HCT116 (cell line): ENCODE results near the gene CCND1. TPM values are rescaled to one million over a fixed set of nuclear protein-coding genes. Genes with fewer than 3 reads are reported as not detected.

ENCODE experiments used
- ATAC-seq: fragments of 200-7000 bp; cut with Tn5 transposase; 2 replicates; pipeline ENCODE4 v1.9.1; 2020; ENCODE audit warnings: mild to moderate bottlenecking, moderate library complexity
- BruUV-seq: library from RNA; stranded (reverse); fragments of 400-500 nt; replicated peaks from 2 replicates; lab custom pipeline; 2021; lab: Mats Ljungman, UMichigan
- CTCF ChIA-PET: fragments of 300-600 bp; sonication (Branson Sonifier 250); formaldehyde crosslinking; loops from one replicate; lab custom pipeline; 2021; ENCODE audit warnings: antibody characterized with exemption; lab: Charles Lee
- POLR2A ChIA-PET: fragments of 300-600, 350-600 bp; sonication (Branson Sonifier 250); formaldehyde crosslinking; loops from one replicate; lab custom pipeline; 2021; ENCODE audit warnings: antibody characterized with exemption; lab: Charles Lee
- RAD21 ChIA-PET, 2 experiments: fragments of 300-600 bp; sonication (Branson Sonifier 250); formaldehyde crosslinking; loops; one replicate each; lab custom pipeline; 2023; ENCODE audit warnings: low total read pairs in 2 of 2; ENCODE audit not compliant: uncharacterized antibody in 2 of 2, unreplicated experiment in 2 of 2, low non-redundant PET in 1 of 2; lab: Charles Lee
- DNase-seq: peaks from one replicate; pipeline ENCODE4 v3.0.0-alpha.2; 2010; ENCODE audit warnings: low read depth, low spot score
- H2AFZ ChIP-seq: fragments of 200-600 bp; shearing (Covaris generic), sonication (generic); 2 replicates; pipeline ENCODE4 v1.6.1; 2017; ENCODE audit warnings: low read depth, mixed run types, mixed read lengths, antibody characterized with exemption, low read length; ENCODE audit not compliant: poor library complexity, severe bottlenecking
- H3K27ac ChIP-seq: 2 replicates; pipeline ENCODE4 v1.5.1; 2012; ENCODE audit warnings: low read depth, low read length
- H3K27me3 ChIP-seq: fragments of 200-600 bp; sonication (generic); 2 replicates; pipeline ENCODE4 v1.6.1; 2016; ENCODE audit warnings: mixed run types, low read length, mixed read lengths; ENCODE audit not compliant: insufficient read depth
- H3K36me3 ChIP-seq, 2 experiments: fragments of 200-500 bp in 1 of 2; fragments of 200-600 bp in 1 of 2; sonication (Bioruptor generic) in 1 of 2; sonication (generic) in 1 of 2; 2 replicates each; pipeline versions ENCODE4 v1.5.1 to v1.6.1; 2014 to 2016; ENCODE audit warnings: low read length in 2 of 2, inconsistent platforms in 1 of 2, mixed read lengths in 1 of 2, mixed run types in 1 of 2; ENCODE audit not compliant: insufficient read depth in 2 of 2, control insufficient read depth in 1 of 2
- H3K4me1 ChIP-seq, 2 experiments: fragments of 200-600 bp in 1 of 2; sonication (generic) in 1 of 2; 2 replicates each; pipeline versions ENCODE4 v1.5.1 to v1.6.1; 2012 to 2017; ENCODE audit warnings: low read length in 2 of 2, inconsistent platforms in 1 of 2, mild to moderate bottlenecking in 1 of 2, mixed read lengths in 1 of 2, mixed run types in 1 of 2, moderate library complexity in 1 of 2; ENCODE audit not compliant: insufficient read depth in 2 of 2, control insufficient read depth in 1 of 2
- H3K4me2 ChIP-seq: fragments of 200-600 bp; sonication (generic); 2 replicates; pipeline ENCODE4 v1.6.1; 2017; ENCODE audit warnings: mixed run types, low read length, mixed read lengths
- H3K4me3 ChIP-seq, 2 experiments: fragments of 200-600 bp in 1 of 2; sonication (generic) in 1 of 2; replicated peaks in 1 of 2; 2 replicates each; pipeline ENCODE4 v1.5.1; 2011 to 2016; ENCODE audit warnings: low read length in 2 of 2, control low read depth in 1 of 2, low read depth in 1 of 2, mild to moderate bottlenecking in 1 of 2, mixed read lengths in 1 of 2, mixed run types in 1 of 2
- H3K79me2 ChIP-seq: fragments of 200-600 bp; sonication (generic); 2 replicates; pipeline ENCODE4 v1.6.1; 2017; ENCODE audit warnings: mild to moderate bottlenecking, mixed run types, low read length, moderate library complexity, mixed read lengths; ENCODE audit not compliant: insufficient read depth
- H3K9ac ChIP-seq: fragments of 200-600 bp; sonication (generic); 2 replicates; pipeline ENCODE4 v1.6.1; 2016; ENCODE audit warnings: low read length, mixed read lengths
- H3K9me2 ChIP-seq: fragments of 200-600 bp; sonication (generic), shearing (Covaris generic); 2 replicates; pipeline ENCODE4 v1.6.1; 2017; ENCODE audit warnings: mixed run types, mild to moderate bottlenecking, moderate library complexity; ENCODE audit not compliant: insufficient read depth
- H3K9me3 ChIP-seq, 2 experiments: fragments of 200-500 bp in 1 of 2; fragments of 200-600 bp in 1 of 2; sonication (Bioruptor generic) in 1 of 2; sonication (generic) in 1 of 2; 2 replicates each; pipeline ENCODE4 v1.6.1; 2014 to 2017; ENCODE audit warnings: low read length in 2 of 2, mixed read lengths in 2 of 2, inconsistent platforms in 1 of 2, low read depth in 1 of 2, mild to moderate bottlenecking in 1 of 2, mixed run types in 1 of 2, moderate library complexity in 1 of 2; ENCODE audit not compliant: control insufficient read depth in 1 of 2, insufficient read depth in 1 of 2
- H4K20me1 ChIP-seq: fragments of 200-600 bp; sonication (generic), shearing (Covaris generic); 2 replicates; pipeline ENCODE4 v1.6.1; 2017; ENCODE audit warnings: mixed run types, mild to moderate bottlenecking, moderate library complexity; ENCODE audit not compliant: insufficient read depth
- CBX3 ChIP-seq: IDR thresholded peaks from 2 replicates; pipeline ENCODE4 v1.6.1; 2012; ENCODE audit warnings: low read depth
- ELF1 ChIP-seq: IDR thresholded peaks from 2 replicates; pipeline ENCODE4 v1.6.1; 2012; ENCODE audit warnings: low read depth, borderline replicate concordance
- EZH2 ChIP-seq: fragments of 200-600 bp; sonication (generic); IDR thresholded peaks from 2 replicates; pipeline ENCODE4 v1.6.1; 2017; ENCODE audit warnings: antibody characterized with exemption, mixed run types
- EZH2phosphoT487 ChIP-seq: fragments of 200-600 bp; IDR thresholded peaks from 2 replicates; pipeline ENCODE4 v1.6.1; 2018; ENCODE audit warnings: antibody characterized with exemption, borderline replicate concordance
- FOSL1 ChIP-seq: IDR thresholded peaks from 2 replicates; pipeline ENCODE4 v1.6.1; 2012; ENCODE audit warnings: low read depth
- POLR2A ChIP-seq: IDR thresholded peaks from 2 replicates; pipeline ENCODE4 v1.7.0; 2011; ENCODE audit warnings: borderline replicate concordance; ENCODE audit not compliant: insufficient read depth, insufficient read length; ENCODE audit errors: extremely low read depth
- RAD21 ChIP-seq: IDR thresholded peaks from 2 replicates; pipeline ENCODE4 v1.6.1; 2012; ENCODE audit warnings: low read depth, mild to moderate bottlenecking
- SIN3A ChIP-seq: IDR thresholded peaks from 2 replicates; pipeline ENCODE4 v1.6.1; 2012; ENCODE audit warnings: low read depth
- SP1 ChIP-seq: IDR thresholded peaks from 2 replicates; pipeline ENCODE4 v1.6.1; 2012; ENCODE audit warnings: low read depth
- TCF7L2 ChIP-seq: IDR thresholded peaks from 2 replicates; pipeline ENCODE4 v1.7.0; 2011; ENCODE audit warnings: borderline replicate concordance, inconsistent platforms; ENCODE audit not compliant: insufficient read depth, insufficient read length; ENCODE audit errors: extremely low read depth
- YY1 ChIP-seq: IDR thresholded peaks from 2 replicates; pipeline ENCODE4 v1.6.1; 2011; ENCODE audit warnings: low read length, low read depth, moderate library complexity, mild to moderate bottlenecking; ENCODE audit not compliant: insufficient replicate concordance; ENCODE audit errors: extremely low read depth
- ZFX ChIP-seq: fragments of 450-650 bp; IDR thresholded peaks from 2 replicates; pipeline ENCODE4 v1.6.1; 2017
- ZNF274 ChIP-seq: fragments of 200-500 bp; sonication (Bioruptor generic); IDR thresholded peaks from 2 replicates; pipeline ENCODE4 v1.6.1; 2014; ENCODE audit warnings: mild to moderate bottlenecking, low read depth, low read length, inconsistent platforms
- intact Hi-C: fragments of 100-400 bp; cut with micrococcal nuclease; formaldehyde crosslinking; loops from 2 replicates; pipeline ENCODE4 v1.10.0; 2022
- total RNA-seq: library from RNA; stranded (reverse); gene quantifications from one replicate; pipeline ENCODE4 v1.2.1, GENCODE V29; 2021; ENCODE audit not compliant: unreplicated experiment
- TF ChIP-seq, protein P1 (sequence below): IDR thresholded peaks from 2 replicates; pipeline ENCODE4 v1.6.1; 2012
- TF ChIP-seq, protein P2 (sequence below), 3 experiments: fragments of 200-600 bp in 1 of 3; sonication (generic) in 1 of 3; IDR thresholded peaks in 2 of 3; conservative IDR thresholded peaks in 1 of 3; 2 replicates each; pipeline ENCODE4 v1.5.1; 2012 to 2017; ENCODE audit warnings: low read depth in 2 of 3, low read length in 2 of 3, antibody characterized with exemption in 1 of 3, borderline replicate concordance in 1 of 3, control low read depth in 1 of 3, mild to moderate bottlenecking in 1 of 3, mixed read lengths in 1 of 3, mixed run types in 1 of 3, moderate library complexity in 1 of 3; ENCODE audit not compliant: insufficient read depth in 1 of 3
- TF ChIP-seq, protein P3 (sequence below): IDR thresholded peaks from 2 replicates; pipeline ENCODE4 v1.6.1; 2011; ENCODE audit warnings: mild to moderate bottlenecking, low read length, moderate library complexity; ENCODE audit not compliant: insufficient replicate concordance; ENCODE audit errors: extremely low read depth

CCND1 gene
- total RNA-seq, 1 experiment from 2014 or later, result 601 TPM

DNA sequence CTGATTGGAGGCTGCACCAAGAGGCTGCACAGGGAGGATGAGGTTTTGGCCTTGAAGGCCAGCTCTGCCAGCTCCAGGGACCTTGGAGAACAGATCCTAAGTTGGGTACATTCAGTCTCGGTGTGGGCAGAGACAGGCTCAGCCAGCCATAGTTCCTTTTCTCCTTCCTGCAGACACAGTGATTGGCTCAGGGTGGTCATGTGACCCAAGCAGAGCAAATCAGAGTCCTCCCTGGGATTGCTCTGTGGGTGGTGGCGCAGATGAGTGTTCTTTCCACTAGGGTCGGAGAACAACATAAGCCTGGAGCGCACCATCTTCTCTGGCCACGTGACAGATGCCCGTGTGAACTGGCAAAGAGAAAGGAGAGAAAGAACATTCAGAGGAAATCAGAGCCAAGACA lies 47.1 kb upstream of the CCND1 start:
- H3K27me3 ChIP-seq, result no peaks in the 10 kb centered on the region
- CTCF ChIA-PET, result no interaction called here
- POLR2A ChIA-PET, result no interaction called here
- no peaks in the 10 kb centered on the region for H3K9me2 ChIP-seq
- no peak for TF ChIP-seq EZH2
- no peak for TF ChIP-seq CBX3
- TF ChIP-seq FOSL1, result no peak
- no peak for TF ChIP-seq SP1
- TF ChIP-seq, protein P1, sequence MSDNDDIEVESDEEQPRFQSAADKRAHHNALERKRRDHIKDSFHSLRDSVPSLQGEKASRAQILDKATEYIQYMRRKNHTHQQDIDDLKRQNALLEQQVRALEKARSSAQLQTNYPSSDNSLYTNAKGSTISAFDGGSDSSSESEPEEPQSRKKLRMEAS, result no peak
- no peak for TF ChIP-seq YY1
- TF ChIP-seq, protein P2, sequence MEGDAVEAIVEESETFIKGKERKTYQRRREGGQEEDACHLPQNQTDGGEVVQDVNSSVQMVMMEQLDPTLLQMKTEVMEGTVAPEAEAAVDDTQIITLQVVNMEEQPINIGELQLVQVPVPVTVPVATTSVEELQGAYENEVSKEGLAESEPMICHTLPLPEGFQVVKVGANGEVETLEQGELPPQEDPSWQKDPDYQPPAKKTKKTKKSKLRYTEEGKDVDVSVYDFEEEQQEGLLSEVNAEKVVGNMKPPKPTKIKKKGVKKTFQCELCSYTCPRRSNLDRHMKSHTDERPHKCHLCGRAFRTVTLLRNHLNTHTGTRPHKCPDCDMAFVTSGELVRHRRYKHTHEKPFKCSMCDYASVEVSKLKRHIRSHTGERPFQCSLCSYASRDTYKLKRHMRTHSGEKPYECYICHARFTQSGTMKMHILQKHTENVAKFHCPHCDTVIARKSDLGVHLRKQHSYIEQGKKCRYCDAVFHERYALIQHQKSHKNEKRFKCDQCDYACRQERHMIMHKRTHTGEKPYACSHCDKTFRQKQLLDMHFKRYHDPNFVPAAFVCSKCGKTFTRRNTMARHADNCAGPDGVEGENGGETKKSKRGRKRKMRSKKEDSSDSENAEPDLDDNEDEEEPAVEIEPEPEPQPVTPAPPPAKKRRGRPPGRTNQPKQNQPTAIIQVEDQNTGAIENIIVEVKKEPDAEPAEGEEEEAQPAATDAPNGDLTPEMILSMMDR (IDR thresholded peaks at IDR 0.05 in 2 of 3, conservative IDR thresholded peaks at IDR 0.05 in 1 of 3; ENCODE audit: borderline replicate concordance in 1 of 3, insufficient read depth in 1 of 3, low read depth in 2 of 3, low read length in 2 of 3), result no peak
- TF ChIP-seq, protein P3, sequence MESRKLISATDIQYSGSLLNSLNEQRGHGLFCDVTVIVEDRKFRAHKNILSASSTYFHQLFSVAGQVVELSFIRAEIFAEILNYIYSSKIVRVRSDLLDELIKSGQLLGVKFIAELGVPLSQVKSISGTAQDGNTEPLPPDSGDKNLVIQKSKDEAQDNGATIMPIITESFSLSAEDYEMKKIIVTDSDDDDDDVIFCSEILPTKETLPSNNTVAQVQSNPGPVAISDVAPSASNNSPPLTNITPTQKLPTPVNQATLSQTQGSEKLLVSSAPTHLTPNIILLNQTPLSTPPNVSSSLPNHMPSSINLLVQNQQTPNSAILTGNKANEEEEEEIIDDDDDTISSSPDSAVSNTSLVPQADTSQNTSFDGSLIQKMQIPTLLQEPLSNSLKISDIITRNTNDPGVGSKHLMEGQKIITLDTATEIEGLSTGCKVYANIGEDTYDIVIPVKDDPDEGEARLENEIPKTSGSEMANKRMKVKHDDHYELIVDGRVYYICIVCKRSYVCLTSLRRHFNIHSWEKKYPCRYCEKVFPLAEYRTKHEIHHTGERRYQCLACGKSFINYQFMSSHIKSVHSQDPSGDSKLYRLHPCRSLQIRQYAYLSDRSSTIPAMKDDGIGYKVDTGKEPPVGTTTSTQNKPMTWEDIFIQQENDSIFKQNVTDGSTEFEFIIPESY, result no peak
- no peak for TF ChIP-seq ZFX
- no peak for TF ChIP-seq ZNF274
- no peak for TF ChIP-seq SIN3A
- TF ChIP-seq ELF1, result no peak
- TF ChIP-seq RAD21, result no peak
- no peak for TF ChIP-seq POLR2A
- no peak for TF ChIP-seq TCF7L2
- TF ChIP-seq EZH2phosphoT487, result no peak
- no peak overlapping the region for H3K4me2 ChIP-seq
- no peaks in the 10 kb centered on the region for H4K20me1 ChIP-seq
- intact Hi-C loops, result no loop called here
- no peaks in the 10 kb centered on the region; a peak in 1 of 4 replicates for H3K9me3 ChIP-seq
- H3K27ac ChIP-seq, result no peak overlapping the region
- H3K36me3 ChIP-seq, result no peaks in the 10 kb centered on the region
- H3K4me1 ChIP-seq, result peaks cover 0 to 2% of the 10 kb centered on the region in 2 experiments; a peak in 2 of 4 replicates
- peak; percentile 70 for ATAC-seq
- no peak for DNase-seq
- H2AFZ ChIP-seq, result no peak overlapping the region
- RAD21 ChIA-PET, result no interaction called here
- no peaks in the 10 kb centered on the region for H3K79me2 ChIP-seq
- no TSS peak for BruUV-seq
- no peak overlapping the region for H3K4me3 ChIP-seq
- H3K9ac ChIP-seq, result no peak overlapping the region
